PC-3 (cell line): Measurements from ENCODE around the gene CD40. TPM values are rescaled to one million over a fixed set of nuclear protein-coding genes. Genes with fewer than 3 reads are reported as not detected.

Experiments
- ATAC-seq: fragments of 200-7000 bp; cut with Tn5 transposase; 2 replicates; pipeline ENCODE4 v1.9.1; 2020; ENCODE audit warnings: mild to moderate bottlenecking, moderate library complexity
- BruUV-seq: library from RNA; stranded (reverse); fragments of 400-500 nt; replicated peaks from 2 replicates; lab custom pipeline; 2021; lab: Mats Ljungman, UMichigan
- CTCF ChIA-PET: fragments of 300-600 bp; sonication (Branson Sonifier 250); formaldehyde crosslinking; loops from one replicate; lab custom pipeline; 2022; ENCODE audit warnings: antibody characterized with exemption; lab: Charles Lee
- POLR2A ChIA-PET: fragments of 300-600 bp; sonication (Branson Sonifier 250); formaldehyde crosslinking; loops from one replicate; lab custom pipeline; 2022; ENCODE audit warnings: antibody characterized with exemption; ENCODE audit not compliant: unreplicated experiment; lab: Charles Lee
- DNase-seq: peaks from one replicate; pipeline ENCODE4 v3.0.0-alpha.2; 2015
- H2AFZ ChIP-seq: fragments of 300-600 bp; sonication (generic); 2 replicates; pipeline ENCODE4 v1.6.0; 2016; ENCODE audit warnings: antibody characterized with exemption, low read length
- H3F3A ChIP-seq: fragments of 300-600 bp; sonication (generic); one replicate; pipeline ENCODE4 v1.6.0; 2017; ENCODE audit warnings: antibody characterized with exemption, low read length, control low read depth, mild to moderate bottlenecking; ENCODE audit not compliant: unreplicated experiment
- H3K27ac ChIP-seq: fragments of 300-600 bp; sonication (generic); 2 replicates; pipeline ENCODE4 v1.5.1; 2016; ENCODE audit warnings: mild to moderate bottlenecking, low read length
- H3K27me3 ChIP-seq: fragments of 300-600 bp; sonication (generic); 2 replicates; pipeline ENCODE4 v1.6.1; 2016; ENCODE audit warnings: low read length, mixed read lengths
- H3K36me3 ChIP-seq: fragments of 300-600 bp; sonication (generic); 2 replicates; pipeline ENCODE4 v1.6.1; 2016; ENCODE audit warnings: low read depth, mixed run types, low read length, mixed read lengths
- H3K4me1 ChIP-seq: fragments of 300-600 bp; sonication (generic); 2 replicates; pipeline ENCODE4 v1.5.1; 2016; ENCODE audit warnings: low read length; ENCODE audit not compliant: insufficient read depth
- H3K4me2 ChIP-seq: fragments of 300-600 bp; sonication (generic); 2 replicates; pipeline ENCODE4 v1.6.0; 2016; ENCODE audit warnings: low read length
- H3K4me3 ChIP-seq: fragments of 300-600 bp; sonication (generic); 2 replicates; pipeline ENCODE4 v1.5.1; 2016; ENCODE audit warnings: mild to moderate bottlenecking, low read length, mixed read lengths
- H3K79me2 ChIP-seq: fragments of 300-600 bp; sonication (generic); 2 replicates; pipeline ENCODE4 v1.6.1; 2017; ENCODE audit warnings: low read length, mixed read lengths
- H3K9ac ChIP-seq: fragments of 300-600 bp; sonication (generic); 2 replicates; pipeline ENCODE4 v1.6.0; 2016; ENCODE audit warnings: mild to moderate bottlenecking, low read length
- H3K9me2 ChIP-seq: fragments of 300-600 bp; sonication (generic); replicated peaks from 2 replicates; pipeline ENCODE4 v1.6.1; 2016; ENCODE audit warnings: mixed run types, low read length, mixed read lengths
- H3K9me3 ChIP-seq: fragments of 300-600 bp; sonication (generic); 2 replicates; pipeline ENCODE4 v1.6.1; 2016; ENCODE audit warnings: low read length, mixed read lengths
- H4K20me1 ChIP-seq: fragments of 300-600 bp; sonication (generic); 2 replicates; pipeline ENCODE4 v1.6.1; 2016; ENCODE audit warnings: low read length, mixed read lengths
- EZH2 ChIP-seq: fragments of 300-600 bp; sonication (generic); IDR thresholded peaks from one replicate; pipeline ENCODE4 v1.6.1; 2017; ENCODE audit warnings: antibody characterized with exemption, mild to moderate bottlenecking, low read length; ENCODE audit not compliant: unreplicated experiment
- EZH2phosphoT487 ChIP-seq: fragments of 300-600 bp; sonication (generic); IDR thresholded peaks from 2 replicates; pipeline ENCODE4 v1.6.1; 2018; ENCODE audit warnings: mild to moderate bottlenecking, antibody characterized with exemption, low read length, borderline replicate concordance
- intact Hi-C: fragments of 100-400 bp; cut with micrococcal nuclease; formaldehyde crosslinking; loops from 2 replicates; pipeline ENCODE4 v1.9.0; 2023
- total RNA-seq: library from RNA; depleted of rRNA; stranded (reverse); fragments of >200 nt; gene quantifications from 2 replicates; pipeline ENCODE4 v1.2.3, GENCODE V29; 2014
- TF ChIP-seq, protein P1 (sequence below): fragments of 300-600 bp; sonication (generic); conservative IDR thresholded peaks from 2 replicates; pipeline ENCODE4 v1.5.1; 2017; ENCODE audit warnings: antibody characterized with exemption, low read depth, mild to moderate bottlenecking, low read length

Gene CD40
- total RNA-seq, 1 experiment from 2014 or later = 4.6 TPM

- H3K79me2 ChIP-seq = peaks cover 16% of the 10 kb centered on the region
- CTCF ChIA-PET = no interaction called here
- H3K9ac ChIP-seq = no peak overlapping the region
- H3K9me2 ChIP-seq = no peaks in the 10 kb centered on the region
- H4K20me1 ChIP-seq = peaks cover 17% of the 10 kb centered on the region; the same call in 1 of the 2 replicates
- no peak overlapping the region for H3K4me3 ChIP-seq
- no peaks in the 10 kb centered on the region for H3K27me3 ChIP-seq
- no peak overlapping the region for H2AFZ ChIP-seq
- H3F3A ChIP-seq = no peaks in the 10 kb centered on the region
- BruUV-seq = no TSS peak
- no peak for DNase-seq
- no peak overlapping the region for H3K27ac ChIP-seq
- intact Hi-C loops = no loop called here
- H3K4me2 ChIP-seq = no peak overlapping the region
- H3K4me1 ChIP-seq = no peaks in the 10 kb centered on the region
- no peaks in the 10 kb centered on the region for H3K9me3 ChIP-seq
- H3K36me3 ChIP-seq = peaks cover 44% of the 10 kb centered on the region
- TF ChIP-seq EZH2phosphoT487 = no peak
- TF ChIP-seq EZH2 = no peak
- TF ChIP-seq, protein P1, sequence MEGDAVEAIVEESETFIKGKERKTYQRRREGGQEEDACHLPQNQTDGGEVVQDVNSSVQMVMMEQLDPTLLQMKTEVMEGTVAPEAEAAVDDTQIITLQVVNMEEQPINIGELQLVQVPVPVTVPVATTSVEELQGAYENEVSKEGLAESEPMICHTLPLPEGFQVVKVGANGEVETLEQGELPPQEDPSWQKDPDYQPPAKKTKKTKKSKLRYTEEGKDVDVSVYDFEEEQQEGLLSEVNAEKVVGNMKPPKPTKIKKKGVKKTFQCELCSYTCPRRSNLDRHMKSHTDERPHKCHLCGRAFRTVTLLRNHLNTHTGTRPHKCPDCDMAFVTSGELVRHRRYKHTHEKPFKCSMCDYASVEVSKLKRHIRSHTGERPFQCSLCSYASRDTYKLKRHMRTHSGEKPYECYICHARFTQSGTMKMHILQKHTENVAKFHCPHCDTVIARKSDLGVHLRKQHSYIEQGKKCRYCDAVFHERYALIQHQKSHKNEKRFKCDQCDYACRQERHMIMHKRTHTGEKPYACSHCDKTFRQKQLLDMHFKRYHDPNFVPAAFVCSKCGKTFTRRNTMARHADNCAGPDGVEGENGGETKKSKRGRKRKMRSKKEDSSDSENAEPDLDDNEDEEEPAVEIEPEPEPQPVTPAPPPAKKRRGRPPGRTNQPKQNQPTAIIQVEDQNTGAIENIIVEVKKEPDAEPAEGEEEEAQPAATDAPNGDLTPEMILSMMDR = no peak
- POLR2A ChIA-PET = interaction anchor here (0.6 kb wide), 1 partner anchor 934 kb away, joined by 8 read pairs; no protein-coding TSS in a partner anchor
- ATAC-seq = no peak
These were observed 44.1 kb upstream of the CD40 start for GRCh38 chr20:46074006-46074405.

DNA sequence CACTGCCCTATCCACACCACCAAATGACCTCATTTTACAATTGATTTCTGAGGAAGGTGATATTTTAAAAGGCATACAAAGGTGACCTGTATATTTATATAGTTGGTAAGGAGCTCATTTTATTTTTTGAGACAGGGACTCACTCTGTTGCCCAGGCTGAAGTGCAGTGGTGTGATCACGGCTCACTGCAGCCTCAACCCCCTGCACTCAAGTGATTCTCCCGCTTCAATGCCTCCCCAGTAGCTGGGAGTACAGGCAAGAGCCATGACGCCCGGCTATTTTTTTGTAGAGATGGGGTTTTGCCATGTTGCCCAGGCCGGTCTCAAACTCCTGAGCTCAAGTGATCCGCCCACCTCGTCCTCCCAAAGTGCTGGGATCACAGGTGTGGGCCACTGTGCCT is 41.3 kb upstream of the CD40 start:
- no peaks in the 10 kb centered on the region for H3K4me1 ChIP-seq
- peaks cover 43% of the 10 kb centered on the region for H4K20me1 ChIP-seq
- no peaks in the 10 kb centered on the region for H3K9me3 ChIP-seq
- DNase-seq (no peak), ATAC-seq (no peak)
- no peak overlapping the region for H3K27ac ChIP-seq
- no peaks in the 10 kb centered on the region for H3K27me3 ChIP-seq
- no peak overlapping the region for H2AFZ ChIP-seq
- intact Hi-C loops = no loop called here
- no peak for TF ChIP-seq EZH2
- no peak for TF ChIP-seq EZH2phosphoT487
- TF ChIP-seq, protein P1 = no peak
- BruUV-seq = no TSS peak
- no peak overlapping the region for H3K4me3 ChIP-seq
- peaks cover 44% of the 10 kb centered on the region for H3K79me2 ChIP-seq
- H3K9me2 ChIP-seq = no peaks in the 10 kb centered on the region
- peaks cover 44% of the 10 kb centered on the region for H3K36me3 ChIP-seq
- no peak overlapping the region for H3K9ac ChIP-seq
- no peaks in the 10 kb centered on the region for H3F3A ChIP-seq
- POLR2A ChIA-PET = no interaction called here
- no peak overlapping the region for H3K4me2 ChIP-seq
- CTCF ChIA-PET = no interaction called here

GRCh38 chr20:46077642-46078305 is 40.3 kb upstream of the CD40 start:
- intact Hi-C loops = no loop called here
- TF ChIP-seq, protein P1 = no peak
- TF ChIP-seq EZH2phosphoT487 (no peak), EZH2 (no peak)
- H3K27me3 ChIP-seq = no peaks in the 10 kb centered on the region
- POLR2A ChIA-PET = no interaction called here
- no peak for ATAC-seq
- H3F3A ChIP-seq = no peaks in the 10 kb centered on the region
- H3K9me3 ChIP-seq = no peaks in the 10 kb centered on the region
- no peak overlapping the region for H3K4me2 ChIP-seq
- no peak overlapping the region for H2AFZ ChIP-seq
- peaks cover 53% of the 10 kb centered on the region for H3K79me2 ChIP-seq
- H3K9me2 ChIP-seq = no peaks in the 10 kb centered on the region
- no peak overlapping the region for H3K4me3 ChIP-seq
- no TSS peak for BruUV-seq
- no peaks in the 10 kb centered on the region for H3K4me1 ChIP-seq
- no peak overlapping the region for H3K9ac ChIP-seq
- H4K20me1 ChIP-seq = peaks cover 53% of the 10 kb centered on the region
- H3K36me3 ChIP-seq = peaks cover 44% of the 10 kb centered on the region
- DNase-seq = no peak
- CTCF ChIA-PET = interaction anchor here (0.5 kb wide), 1 partner anchor 55 kb away, joined by 7 read pairs; no protein-coding TSS in a partner anchor
- H3K27ac ChIP-seq = no peak overlapping the region
